WTC11 (cell line): ENCODE measurements around the gene SRSF6. TPM values are rescaled to one million over a fixed set of nuclear protein-coding genes. Genes with fewer than 3 reads are reported as not detected.

Experiments
- CREB1 ChIP-seq: sonication (generic); formaldehyde crosslinking; IDR thresholded peaks from 2 replicates; pipeline ENCODE4 v1.8.0; 2023; ENCODE audit warnings: mild to moderate bottlenecking, missing genetic modification reagents
- CREM ChIP-seq: sonication (generic); formaldehyde crosslinking; IDR thresholded peaks from 2 replicates; pipeline ENCODE4 v1.8.1; 2022; ENCODE audit warnings: mild to moderate bottlenecking, missing genetic modification reagents, moderate library complexity
- FOXP1 ChIP-seq: sonication (generic); formaldehyde crosslinking; IDR thresholded peaks from 2 replicates; pipeline ENCODE4 v1.8.0; 2022; ENCODE audit warnings: missing genetic modification reagents, mild to moderate bottlenecking, moderate library complexity, borderline replicate concordance
- GTF2I ChIP-seq: fragments of 250-450 bp; sonication (Bioruptor Pico); conservative IDR thresholded peaks from 2 replicates; pipeline ENCODE4 v1.4.0; 2021; ENCODE audit warnings: mild to moderate bottlenecking
- HMGA2 ChIP-seq: fragments of 250-450 bp; sonication (Bioruptor Pico); IDR thresholded peaks from 2 replicates; pipeline ENCODE4 v1.4.0; 2021; ENCODE audit warnings: mild to moderate bottlenecking, moderate library complexity
- NFE2L1 ChIP-seq: sonication (generic); formaldehyde crosslinking; IDR thresholded peaks from 2 replicates; pipeline ENCODE4 v1.8.1; 2023; ENCODE audit warnings: missing genetic modification reagents
- OVOL2 ChIP-seq: fragments of 250-450 bp; sonication (Bioruptor Pico); IDR thresholded peaks from 2 replicates; pipeline ENCODE4 v1.9.0; 2021; ENCODE audit warnings: mild to moderate bottlenecking, borderline replicate concordance
- PRRX2 ChIP-seq: fragments of 250-450 bp; sonication (Bioruptor Pico); IDR thresholded peaks from 2 replicates; pipeline ENCODE4 v1.8.0; 2021; ENCODE audit warnings: mild to moderate bottlenecking
- SP1 ChIP-seq: sonication (generic); formaldehyde crosslinking; conservative IDR thresholded peaks from 2 replicates; pipeline ENCODE4 v1.8.1; 2022; ENCODE audit warnings: missing genetic modification reagents
- TCF7 ChIP-seq: sonication (generic); formaldehyde crosslinking; IDR thresholded peaks from 2 replicates; pipeline ENCODE4 v1.8.0; 2022; ENCODE audit warnings: mild to moderate bottlenecking, low read depth, missing genetic modification reagents, moderate library complexity
- TP53 ChIP-seq: sonication (generic); formaldehyde crosslinking; IDR thresholded peaks from 2 replicates; pipeline ENCODE4 v1.8.1; 2023; ENCODE audit warnings: mild to moderate bottlenecking, missing genetic modification reagents
- ZNF219 ChIP-seq: sonication (generic); formaldehyde crosslinking; IDR thresholded peaks from 2 replicates; pipeline ENCODE4 v1.8.0; 2023; ENCODE audit warnings: missing genetic modification reagents, mild to moderate bottlenecking, borderline replicate concordance
- ZNF263 ChIP-seq: sonication (generic); formaldehyde crosslinking; IDR thresholded peaks from 2 replicates; pipeline ENCODE4 v1.8.1; 2022; ENCODE audit warnings: low read depth, mild to moderate bottlenecking, moderate library complexity, missing genetic modification reagents
- ZNF416 ChIP-seq: fragments of 250-450 bp; sonication (Bioruptor Pico); IDR thresholded peaks from 2 replicates; pipeline ENCODE4 v1.9.0; 2021; ENCODE audit warnings: mild to moderate bottlenecking, inconsistent platforms
- ZNF671 ChIP-seq: fragments of 250-450 bp; sonication (Bioruptor Pico); IDR thresholded peaks from 2 replicates; pipeline ENCODE4 v1.8.0; 2021; ENCODE audit warnings: mild to moderate bottlenecking
- total RNA-seq: library from RNA; stranded (reverse); gene quantifications from 3 replicates; pipeline ENCODE4 v1.2.3, GENCODE V29; 2021
- TF ChIP-seq, protein P1 (sequence below): sonication (generic); formaldehyde crosslinking; IDR thresholded peaks from 2 replicates; pipeline ENCODE4 v1.8.0; 2023; ENCODE audit warnings: mild to moderate bottlenecking, missing genetic modification reagents
- TF ChIP-seq, protein P2 (sequence below): sonication (generic); formaldehyde crosslinking; IDR thresholded peaks from 2 replicates; pipeline ENCODE4 v1.8.0; 2022; ENCODE audit warnings: missing genetic modification reagents
- TF ChIP-seq, protein P3 (sequence below): sonication (generic); formaldehyde crosslinking; IDR thresholded peaks from 2 replicates; pipeline ENCODE4 v1.8.1; 2022; ENCODE audit warnings: missing genetic modification reagents, borderline replicate concordance
- TF ChIP-seq, protein P4 (sequence below): sonication (generic); formaldehyde crosslinking; IDR thresholded peaks from 2 replicates; pipeline ENCODE4 v1.8.1; 2022; ENCODE audit warnings: low read depth, missing genetic modification reagents, borderline replicate concordance
- TF ChIP-seq, protein P5 (sequence below): sonication (generic); formaldehyde crosslinking; IDR thresholded peaks from 2 replicates; pipeline ENCODE4 v1.8.0; 2022; ENCODE audit warnings: mild to moderate bottlenecking, missing genetic modification reagents
- TF ChIP-seq, protein P6 (sequence below): sonication (generic); formaldehyde crosslinking; IDR thresholded peaks from 2 replicates; pipeline ENCODE4 v1.8.0; 2022; ENCODE audit warnings: mild to moderate bottlenecking, missing genetic modification reagents
- TF ChIP-seq, protein P7 (sequence below): fragments of 250-450 bp; sonication (Bioruptor Pico); IDR thresholded peaks from 2 replicates; pipeline ENCODE4 v1.8.0; 2021; ENCODE audit warnings: mild to moderate bottlenecking
- TF ChIP-seq, protein P8 (sequence below): sonication (generic); formaldehyde crosslinking; IDR thresholded peaks from 2 replicates; pipeline ENCODE4 v1.8.1; 2022; ENCODE audit warnings: low read depth, mild to moderate bottlenecking, moderate library complexity, missing genetic modification reagents, borderline replicate concordance

Gene SRSF6
- total RNA-seq, 1 experiment from 2014 or later = 107 TPM

DNA sequence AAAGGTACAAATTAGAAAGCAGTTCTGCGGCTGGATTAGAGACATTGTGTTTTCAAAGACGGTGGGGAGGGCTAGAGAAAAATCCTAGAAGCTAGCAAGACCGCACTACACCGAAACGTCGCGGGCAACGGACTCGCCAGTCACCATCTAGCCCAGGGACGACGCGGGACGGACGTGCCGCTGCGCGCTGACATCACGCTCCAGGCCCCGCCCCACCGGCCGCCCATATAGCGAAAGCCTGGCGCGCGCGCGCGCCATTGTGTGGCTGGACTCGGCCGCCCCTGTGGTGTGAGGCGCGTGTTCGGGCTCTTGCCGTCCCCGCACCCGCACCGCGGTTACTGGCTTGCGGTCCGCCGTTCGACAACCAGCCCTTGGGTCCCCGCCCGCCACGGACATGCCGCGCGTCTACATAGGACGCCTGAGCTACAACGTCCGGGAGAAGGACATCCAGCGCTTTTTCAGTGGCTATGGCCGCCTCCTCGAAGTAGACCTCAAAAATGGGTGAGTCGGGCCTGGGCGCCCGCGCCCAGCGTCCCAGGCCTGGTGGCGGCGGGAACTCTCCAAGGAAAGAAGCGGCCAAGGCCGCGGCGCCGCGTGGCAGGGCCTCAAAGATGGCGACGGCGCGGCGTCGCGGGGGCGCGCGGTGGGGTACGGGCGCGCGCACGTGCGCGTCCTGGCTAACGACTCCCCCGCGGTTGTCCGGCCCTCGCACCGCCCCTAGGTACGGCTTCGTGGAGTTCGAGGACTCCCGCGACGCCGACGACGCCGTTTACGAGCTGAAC is at the start of gene SRSF6 (continued):
- no peak; the same call in 1 of the 2 replicates for TF ChIP-seq OVOL2
- TF ChIP-seq, protein P1, sequence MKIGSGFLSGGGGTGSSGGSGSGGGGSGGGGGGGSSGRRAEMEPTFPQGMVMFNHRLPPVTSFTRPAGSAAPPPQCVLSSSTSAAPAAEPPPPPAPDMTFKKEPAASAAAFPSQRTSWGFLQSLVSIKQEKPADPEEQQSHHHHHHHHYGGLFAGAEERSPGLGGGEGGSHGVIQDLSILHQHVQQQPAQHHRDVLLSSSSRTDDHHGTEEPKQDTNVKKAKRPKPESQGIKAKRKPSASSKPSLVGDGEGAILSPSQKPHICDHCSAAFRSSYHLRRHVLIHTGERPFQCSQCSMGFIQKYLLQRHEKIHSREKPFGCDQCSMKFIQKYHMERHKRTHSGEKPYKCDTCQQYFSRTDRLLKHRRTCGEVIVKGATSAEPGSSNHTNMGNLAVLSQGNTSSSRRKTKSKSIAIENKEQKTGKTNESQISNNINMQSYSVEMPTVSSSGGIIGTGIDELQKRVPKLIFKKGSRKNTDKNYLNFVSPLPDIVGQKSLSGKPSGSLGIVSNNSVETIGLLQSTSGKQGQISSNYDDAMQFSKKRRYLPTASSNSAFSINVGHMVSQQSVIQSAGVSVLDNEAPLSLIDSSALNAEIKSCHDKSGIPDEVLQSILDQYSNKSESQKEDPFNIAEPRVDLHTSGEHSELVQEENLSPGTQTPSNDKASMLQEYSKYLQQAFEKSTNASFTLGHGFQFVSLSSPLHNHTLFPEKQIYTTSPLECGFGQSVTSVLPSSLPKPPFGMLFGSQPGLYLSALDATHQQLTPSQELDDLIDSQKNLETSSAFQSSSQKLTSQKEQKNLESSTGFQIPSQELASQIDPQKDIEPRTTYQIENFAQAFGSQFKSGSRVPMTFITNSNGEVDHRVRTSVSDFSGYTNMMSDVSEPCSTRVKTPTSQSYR = peak; percentile 75; the same call in 1 of the 2 replicates
- TF ChIP-seq, protein P2, sequence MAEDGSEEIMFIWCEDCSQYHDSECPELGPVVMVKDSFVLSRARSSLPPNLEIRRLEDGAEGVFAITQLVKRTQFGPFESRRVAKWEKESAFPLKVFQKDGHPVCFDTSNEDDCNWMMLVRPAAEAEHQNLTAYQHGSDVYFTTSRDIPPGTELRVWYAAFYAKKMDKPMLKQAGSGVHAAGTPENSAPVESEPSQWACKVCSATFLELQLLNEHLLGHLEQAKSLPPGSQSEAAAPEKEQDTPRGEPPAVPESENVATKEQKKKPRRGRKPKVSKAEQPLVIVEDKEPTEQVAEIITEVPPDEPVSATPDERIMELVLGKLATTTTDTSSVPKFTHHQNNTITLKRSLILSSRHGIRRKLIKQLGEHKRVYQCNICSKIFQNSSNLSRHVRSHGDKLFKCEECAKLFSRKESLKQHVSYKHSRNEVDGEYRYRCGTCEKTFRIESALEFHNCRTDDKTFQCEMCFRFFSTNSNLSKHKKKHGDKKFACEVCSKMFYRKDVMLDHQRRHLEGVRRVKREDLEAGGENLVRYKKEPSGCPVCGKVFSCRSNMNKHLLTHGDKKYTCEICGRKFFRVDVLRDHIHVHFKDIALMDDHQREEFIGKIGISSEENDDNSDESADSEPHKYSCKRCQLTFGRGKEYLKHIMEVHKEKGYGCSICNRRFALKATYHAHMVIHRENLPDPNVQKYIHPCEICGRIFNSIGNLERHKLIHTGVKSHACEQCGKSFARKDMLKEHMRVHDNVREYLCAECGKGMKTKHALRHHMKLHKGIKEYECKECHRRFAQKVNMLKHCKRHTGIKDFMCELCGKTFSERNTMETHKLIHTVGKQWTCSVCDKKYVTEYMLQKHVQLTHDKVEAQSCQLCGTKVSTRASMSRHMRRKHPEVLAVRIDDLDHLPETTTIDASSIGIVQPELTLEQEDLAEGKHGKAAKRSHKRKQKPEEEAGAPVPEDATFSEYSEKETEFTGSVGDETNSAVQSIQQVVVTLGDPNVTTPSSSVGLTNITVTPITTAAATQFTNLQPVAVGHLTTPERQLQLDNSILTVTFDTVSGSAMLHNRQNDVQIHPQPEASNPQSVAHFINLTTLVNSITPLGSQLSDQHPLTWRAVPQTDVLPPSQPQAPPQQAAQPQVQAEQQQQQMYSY (CRISPR knock-in tag) = 0 out of 2 replicates have a peak, but pooled peaks have one; percentile 21
- no peak for TF ChIP-seq PRRX2
- TF ChIP-seq TP53 (CRISPR knock-in tag) = 0 out of 2 replicates have a peak, but pooled peaks have one; percentile 27
- peak; percentile 72; the same call in 1 of the 2 replicates for TF ChIP-seq CREB1 (CRISPR knock-in tag)
- no peak for TF ChIP-seq GTF2I (CRISPR knock-in tag)
- TF ChIP-seq CREM (CRISPR knock-in tag) = peak; percentile 35; the same call in 1 of the 2 replicates
- TF ChIP-seq ZNF416 (CRISPR knock-in tag) = peak; percentile 84
- no peak for TF ChIP-seq ZNF263
- TF ChIP-seq, protein P3, sequence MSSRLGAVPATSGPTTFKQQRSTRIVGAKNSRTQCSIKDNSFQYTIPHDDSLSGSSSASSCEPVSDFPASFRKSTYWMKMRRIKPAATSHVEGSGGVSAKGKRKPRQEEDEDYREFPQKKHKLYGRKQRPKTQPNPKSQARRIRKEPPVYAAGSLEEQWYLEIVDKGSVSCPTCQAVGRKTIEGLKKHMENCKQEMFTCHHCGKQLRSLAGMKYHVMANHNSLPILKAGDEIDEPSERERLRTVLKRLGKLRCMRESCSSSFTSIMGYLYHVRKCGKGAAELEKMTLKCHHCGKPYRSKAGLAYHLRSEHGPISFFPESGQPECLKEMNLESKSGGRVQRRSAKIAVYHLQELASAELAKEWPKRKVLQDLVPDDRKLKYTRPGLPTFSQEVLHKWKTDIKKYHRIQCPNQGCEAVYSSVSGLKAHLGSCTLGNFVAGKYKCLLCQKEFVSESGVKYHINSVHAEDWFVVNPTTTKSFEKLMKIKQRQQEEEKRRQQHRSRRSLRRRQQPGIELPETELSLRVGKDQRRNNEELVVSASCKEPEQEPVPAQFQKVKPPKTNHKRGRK (CRISPR knock-in tag) = no peak
- TF ChIP-seq, protein P4, sequence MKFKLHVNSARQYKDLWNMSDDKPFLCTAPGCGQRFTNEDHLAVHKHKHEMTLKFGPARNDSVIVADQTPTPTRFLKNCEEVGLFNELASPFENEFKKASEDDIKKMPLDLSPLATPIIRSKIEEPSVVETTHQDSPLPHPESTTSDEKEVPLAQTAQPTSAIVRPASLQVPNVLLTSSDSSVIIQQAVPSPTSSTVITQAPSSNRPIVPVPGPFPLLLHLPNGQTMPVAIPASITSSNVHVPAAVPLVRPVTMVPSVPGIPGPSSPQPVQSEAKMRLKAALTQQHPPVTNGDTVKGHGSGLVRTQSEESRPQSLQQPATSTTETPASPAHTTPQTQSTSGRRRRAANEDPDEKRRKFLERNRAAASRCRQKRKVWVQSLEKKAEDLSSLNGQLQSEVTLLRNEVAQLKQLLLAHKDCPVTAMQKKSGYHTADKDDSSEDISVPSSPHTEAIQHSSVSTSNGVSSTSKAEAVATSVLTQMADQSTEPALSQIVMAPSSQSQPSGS (CRISPR knock-in tag) = no peak
- peak; percentile 34; the same call in 1 of the 2 replicates for TF ChIP-seq NFE2L1
- peak; percentile 77 for TF ChIP-seq SP1 (CRISPR knock-in tag)
- TF ChIP-seq, protein P5, sequence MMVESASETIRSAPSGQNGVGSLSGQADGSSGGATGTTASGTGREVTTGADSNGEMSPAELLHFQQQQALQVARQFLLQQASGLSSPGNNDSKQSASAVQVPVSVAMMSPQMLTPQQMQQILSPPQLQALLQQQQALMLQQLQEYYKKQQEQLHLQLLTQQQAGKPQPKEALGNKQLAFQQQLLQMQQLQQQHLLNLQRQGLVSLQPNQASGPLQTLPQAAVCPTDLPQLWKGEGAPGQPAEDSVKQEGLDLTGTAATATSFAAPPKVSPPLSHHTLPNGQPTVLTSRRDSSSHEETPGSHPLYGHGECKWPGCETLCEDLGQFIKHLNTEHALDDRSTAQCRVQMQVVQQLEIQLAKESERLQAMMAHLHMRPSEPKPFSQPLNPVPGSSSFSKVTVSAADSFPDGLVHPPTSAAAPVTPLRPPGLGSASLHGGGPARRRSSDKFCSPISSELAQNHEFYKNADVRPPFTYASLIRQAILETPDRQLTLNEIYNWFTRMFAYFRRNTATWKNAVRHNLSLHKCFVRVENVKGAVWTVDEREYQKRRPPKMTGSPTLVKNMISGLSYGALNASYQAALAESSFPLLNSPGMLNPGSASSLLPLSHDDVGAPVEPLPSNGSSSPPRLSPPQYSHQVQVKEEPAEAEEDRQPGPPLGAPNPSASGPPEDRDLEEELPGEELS (CRISPR knock-in tag) = peak; percentile 93
- no peak for TF ChIP-seq TCF7
- TF ChIP-seq, protein P6, sequence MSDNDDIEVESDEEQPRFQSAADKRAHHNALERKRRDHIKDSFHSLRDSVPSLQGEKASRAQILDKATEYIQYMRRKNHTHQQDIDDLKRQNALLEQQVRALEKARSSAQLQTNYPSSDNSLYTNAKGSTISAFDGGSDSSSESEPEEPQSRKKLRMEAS = peak; percentile 94
- TF ChIP-seq FOXP1 (CRISPR knock-in tag) = peak; percentile 92
- peak; percentile 93; the same call in 1 of the 2 replicates for TF ChIP-seq ZNF219 (CRISPR knock-in tag)
- 0 out of 2 replicates have a peak, but pooled peaks have one; percentile 34 for TF ChIP-seq ZNF671 (CRISPR knock-in tag)
- TF ChIP-seq, protein P7, sequence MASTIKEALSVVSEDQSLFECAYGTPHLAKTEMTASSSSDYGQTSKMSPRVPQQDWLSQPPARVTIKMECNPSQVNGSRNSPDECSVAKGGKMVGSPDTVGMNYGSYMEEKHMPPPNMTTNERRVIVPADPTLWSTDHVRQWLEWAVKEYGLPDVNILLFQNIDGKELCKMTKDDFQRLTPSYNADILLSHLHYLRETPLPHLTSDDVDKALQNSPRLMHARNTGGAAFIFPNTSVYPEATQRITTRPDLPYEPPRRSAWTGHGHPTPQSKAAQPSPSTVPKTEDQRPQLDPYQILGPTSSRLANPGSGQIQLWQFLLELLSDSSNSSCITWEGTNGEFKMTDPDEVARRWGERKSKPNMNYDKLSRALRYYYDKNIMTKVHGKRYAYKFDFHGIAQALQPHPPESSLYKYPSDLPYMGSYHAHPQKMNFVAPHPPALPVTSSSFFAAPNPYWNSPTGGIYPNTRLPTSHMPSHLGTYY (CRISPR knock-in tag) = no peak
- no peak for TF ChIP-seq HMGA2 (CRISPR knock-in tag)
- TF ChIP-seq, protein P8, sequence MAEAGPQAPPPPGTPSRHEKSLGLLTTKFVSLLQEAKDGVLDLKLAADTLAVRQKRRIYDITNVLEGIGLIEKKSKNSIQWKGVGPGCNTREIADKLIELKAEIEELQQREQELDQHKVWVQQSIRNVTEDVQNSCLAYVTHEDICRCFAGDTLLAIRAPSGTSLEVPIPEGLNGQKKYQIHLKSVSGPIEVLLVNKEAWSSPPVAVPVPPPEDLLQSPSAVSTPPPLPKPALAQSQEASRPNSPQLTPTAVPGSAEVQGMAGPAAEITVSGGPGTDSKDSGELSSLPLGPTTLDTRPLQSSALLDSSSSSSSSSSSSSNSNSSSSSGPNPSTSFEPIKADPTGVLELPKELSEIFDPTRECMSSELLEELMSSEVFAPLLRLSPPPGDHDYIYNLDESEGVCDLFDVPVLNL (CRISPR knock-in tag) = peak; percentile 79; the same call in 1 of the 2 replicates
